ENCODE measurements around the gene MMP11.
"Not testable (repeated sequence)": the region's sequence is repeated elsewhere in the genome, so short reads cannot be mapped to it uniquely, and the experiment has no call there.

MMP11 gene, protein sequence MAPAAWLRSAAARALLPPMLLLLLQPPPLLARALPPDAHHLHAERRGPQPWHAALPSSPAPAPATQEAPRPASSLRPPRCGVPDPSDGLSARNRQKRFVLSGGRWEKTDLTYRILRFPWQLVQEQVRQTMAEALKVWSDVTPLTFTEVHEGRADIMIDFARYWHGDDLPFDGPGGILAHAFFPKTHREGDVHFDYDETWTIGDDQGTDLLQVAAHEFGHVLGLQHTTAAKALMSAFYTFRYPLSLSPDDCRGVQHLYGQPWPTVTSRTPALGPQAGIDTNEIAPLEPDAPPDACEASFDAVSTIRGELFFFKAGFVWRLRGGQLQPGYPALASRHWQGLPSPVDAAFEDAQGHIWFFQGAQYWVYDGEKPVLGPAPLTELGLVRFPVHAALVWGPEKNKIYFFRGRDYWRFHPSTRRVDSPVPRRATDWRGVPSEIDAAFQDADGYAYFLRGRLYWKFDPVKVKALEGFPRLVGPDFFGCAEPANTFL

DNA sequence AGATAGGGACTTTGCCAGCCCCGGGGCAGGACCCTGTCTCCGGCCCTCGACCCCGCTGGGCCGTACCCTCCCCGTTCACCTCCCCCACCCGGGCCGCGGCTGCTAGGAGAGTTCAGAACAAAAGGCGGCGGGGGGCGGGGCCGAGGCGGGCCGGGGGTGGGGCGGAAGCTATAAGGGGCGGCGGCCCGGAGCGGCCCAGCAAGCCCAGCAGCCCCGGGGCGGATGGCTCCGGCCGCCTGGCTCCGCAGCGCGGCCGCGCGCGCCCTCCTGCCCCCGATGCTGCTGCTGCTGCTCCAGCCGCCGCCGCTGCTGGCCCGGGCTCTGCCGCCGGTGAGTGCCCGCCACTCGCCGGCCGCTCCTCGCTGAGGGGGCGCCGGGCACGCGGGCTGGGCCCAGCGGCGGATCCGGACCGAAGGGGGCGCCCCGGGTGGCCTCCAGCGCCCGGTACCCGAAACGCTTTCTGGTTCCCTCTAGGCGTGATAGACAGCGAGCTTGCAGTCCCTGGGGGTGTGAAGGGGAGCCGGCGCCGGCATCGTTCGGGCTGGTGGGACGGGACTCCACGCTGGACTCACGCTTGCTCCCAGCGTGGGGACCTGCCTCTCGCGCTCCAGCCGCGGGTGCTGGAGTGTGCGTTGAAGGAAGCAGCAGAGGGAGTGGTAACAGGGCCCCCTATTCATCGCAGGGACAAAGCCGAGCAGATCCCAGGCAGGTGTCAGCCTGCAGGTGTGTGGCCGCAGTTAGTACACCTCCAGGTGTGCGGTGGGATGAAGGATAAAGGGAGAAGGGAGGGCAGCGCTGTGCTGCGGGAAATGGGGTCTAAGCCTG, at the start of gene MMP11:
TSS of gene MMP11 (plus strand) at position 201 of the 825 bp plus-strand sequence. CDS start at position 223, 22 bp downstream.
- FAIRE-seq: no peak

DNA sequence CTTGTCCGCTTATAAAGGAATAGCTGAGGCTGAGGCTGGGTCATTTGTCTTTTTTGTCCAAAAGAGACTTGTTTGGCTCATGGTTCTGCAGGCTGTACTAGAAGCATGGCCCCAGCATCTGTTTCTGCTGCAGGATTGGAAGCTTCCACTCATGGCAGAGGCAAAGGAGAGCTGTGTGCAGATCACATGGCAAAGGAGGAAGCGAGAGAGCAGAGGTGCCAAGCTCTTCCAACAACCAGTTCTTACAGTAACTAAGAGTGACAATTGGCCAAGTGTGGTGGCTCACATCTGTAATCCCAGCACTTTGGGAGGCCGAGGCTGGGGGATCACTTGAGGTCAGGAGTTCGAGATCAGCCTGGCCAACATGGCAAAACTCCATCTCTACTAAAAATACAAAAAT, 44.5 kb upstream of the MMP11 start:
- not testable (repeated sequence) for FAIRE-seq

DNA sequence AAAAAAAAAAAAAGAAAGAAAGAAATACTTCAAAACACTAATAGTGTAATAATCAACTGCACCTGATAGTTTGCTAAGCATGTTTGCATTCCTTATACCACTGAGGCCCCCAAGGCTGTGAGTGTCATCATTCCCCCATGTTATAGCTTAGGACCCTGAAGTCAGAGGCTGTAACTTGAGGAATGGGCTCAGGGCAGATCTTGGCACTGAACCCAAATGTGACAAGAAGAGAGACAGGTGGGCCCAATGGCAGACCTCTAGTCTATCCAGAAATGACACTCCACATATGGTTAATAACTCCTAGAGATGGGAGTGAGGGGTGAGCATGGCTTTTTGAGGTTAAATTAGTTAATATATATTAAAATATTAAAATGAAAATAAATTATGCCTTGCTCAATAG, 35.0 kb upstream of the MMP11 start:
- FAIRE-seq: no peak

DNA sequence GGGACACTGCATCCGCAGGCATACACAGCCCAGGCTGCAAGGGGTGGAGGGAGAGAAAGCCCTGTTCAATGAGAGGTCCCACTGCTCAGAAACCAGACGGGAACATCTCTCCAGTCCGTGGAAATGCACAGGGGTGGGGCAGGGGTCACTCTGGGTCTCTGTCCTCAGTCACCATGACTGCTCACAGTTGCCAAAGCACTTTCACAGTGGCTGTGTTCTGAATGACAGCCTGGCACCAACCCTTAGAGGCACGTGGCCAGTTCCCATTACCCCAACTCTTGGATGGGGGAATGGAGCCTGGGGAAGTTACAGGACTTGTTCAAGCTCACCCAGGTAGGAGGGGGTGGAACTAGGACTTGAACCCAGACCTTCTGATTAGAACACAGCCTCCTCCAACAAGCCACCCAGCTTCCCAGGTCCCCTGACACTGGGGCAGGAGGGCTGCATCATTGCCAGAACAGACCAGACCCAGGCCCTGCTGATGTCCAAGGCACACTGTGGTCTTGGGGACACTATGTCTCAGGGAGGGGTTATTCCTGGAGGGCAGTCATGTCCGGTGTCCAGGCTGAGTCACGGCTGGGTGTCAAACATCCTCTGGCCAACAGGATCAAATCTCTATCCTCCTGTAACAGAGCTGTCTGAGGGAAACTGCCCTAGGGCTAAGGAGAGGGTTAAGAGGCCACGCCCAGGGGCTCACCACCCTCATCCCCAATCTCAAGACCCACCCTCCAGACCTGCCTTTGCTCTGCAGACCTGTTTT, 30.0 kb upstream of the MMP11 start:
- FAIRE-seq: no peak

DNA sequence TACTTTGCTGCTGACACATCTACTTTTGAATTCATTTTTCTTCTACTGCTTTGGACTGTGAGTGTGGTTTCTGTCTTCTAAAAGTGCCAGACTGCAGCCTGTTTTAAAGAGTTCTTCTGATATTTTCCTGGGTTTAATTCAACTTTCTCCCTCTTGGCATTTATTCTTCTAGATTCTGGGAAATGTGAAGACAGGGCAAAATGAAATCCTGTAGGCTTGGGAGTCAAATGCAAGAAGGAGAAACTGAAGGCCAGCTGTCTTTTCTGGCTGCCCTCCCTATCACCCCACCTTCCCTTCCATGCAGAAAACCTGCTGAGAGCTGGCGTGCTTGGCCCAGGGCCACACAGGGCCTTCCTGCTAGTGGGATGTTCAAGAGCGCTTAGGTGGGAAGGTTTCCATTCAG, 29.3 kb upstream of the MMP11 start:
- FAIRE-seq: no peak

DNA sequence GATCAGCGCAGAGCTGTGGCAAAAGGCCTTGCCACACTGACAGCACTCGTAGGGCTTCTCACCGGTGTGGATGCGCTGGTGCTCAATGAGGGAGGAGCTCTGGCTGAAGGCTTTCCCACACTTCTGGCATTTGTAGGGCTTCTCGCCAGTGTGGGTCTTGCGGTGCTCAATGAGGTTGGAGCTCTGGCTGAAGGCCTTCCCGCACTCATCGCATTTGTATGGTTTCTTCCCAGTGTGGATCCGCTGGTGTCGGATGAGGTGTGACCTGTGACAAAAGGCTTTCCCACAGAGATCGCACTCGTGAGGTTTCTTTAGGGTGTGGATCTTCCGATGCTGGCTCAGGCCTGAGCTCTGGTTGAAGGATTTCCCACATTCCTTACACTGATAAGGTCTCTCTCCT, 28.6 kb upstream of the MMP11 start:
- FAIRE-seq: no peak

DNA sequence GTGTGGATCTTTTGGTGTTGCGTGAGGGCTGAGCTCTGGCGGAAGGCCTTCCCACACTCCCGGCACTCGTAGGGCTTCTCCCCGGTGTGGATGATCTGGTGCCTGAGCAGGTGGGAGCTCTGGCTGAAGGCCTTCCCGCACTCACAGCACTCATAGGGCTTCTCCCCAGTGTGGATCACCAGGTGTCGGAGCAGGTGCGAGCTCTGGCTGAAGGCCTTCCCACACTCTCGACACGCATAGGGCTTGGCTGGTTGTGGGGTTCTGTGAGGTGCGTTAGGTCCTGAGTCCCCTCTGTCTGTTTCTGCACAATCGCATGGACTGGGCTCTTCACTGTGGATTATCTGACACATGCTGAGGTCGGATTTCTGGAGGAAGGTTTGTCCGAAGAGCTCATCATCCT, 28.2 kb upstream of the MMP11 start:
- FAIRE-seq: no peak

DNA sequence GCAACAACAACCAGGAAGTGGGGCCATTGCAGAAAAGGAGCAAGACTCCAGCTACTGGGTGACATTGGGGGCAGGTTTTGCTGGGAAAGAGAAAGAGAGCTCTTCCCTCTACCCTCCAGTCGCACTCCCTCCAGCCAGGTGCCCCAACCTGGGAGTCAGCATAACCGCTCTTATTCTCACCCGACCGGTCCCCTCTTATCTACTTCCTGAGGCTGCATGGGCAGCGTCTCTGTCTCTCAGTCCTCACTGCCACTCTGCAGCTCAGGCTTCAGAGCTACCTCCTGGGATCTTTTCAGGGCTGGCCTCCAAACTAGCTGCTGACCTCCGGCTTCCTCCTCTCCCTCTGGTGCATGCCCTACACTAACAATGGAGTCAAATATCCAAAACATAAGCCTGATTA, 26.9 kb upstream of the MMP11 start:
- no peak for FAIRE-seq

DNA sequence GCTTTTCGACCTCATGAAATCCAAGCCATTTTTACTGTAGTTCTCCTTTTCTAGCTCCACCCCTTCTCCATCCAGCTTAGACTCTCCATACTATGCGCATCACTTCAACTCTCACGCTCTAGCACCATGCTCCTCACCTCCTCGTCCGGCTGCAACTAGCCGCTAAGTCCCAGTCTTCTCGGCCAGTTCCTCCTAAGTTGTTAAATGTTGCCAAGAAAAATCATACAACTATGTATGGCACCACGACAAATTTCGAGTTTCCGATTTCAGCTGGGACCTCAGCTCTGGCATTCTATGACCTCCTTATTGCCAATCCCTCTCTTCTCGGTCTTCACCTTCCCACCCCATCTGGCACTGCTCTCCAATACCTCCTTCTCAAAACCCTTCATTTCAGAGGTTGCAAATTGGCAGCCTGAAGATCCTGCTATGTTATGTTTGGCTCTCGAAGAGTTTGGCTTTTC, 22.8 kb upstream of the MMP11 start:
- no peak for FAIRE-seq

DNA sequence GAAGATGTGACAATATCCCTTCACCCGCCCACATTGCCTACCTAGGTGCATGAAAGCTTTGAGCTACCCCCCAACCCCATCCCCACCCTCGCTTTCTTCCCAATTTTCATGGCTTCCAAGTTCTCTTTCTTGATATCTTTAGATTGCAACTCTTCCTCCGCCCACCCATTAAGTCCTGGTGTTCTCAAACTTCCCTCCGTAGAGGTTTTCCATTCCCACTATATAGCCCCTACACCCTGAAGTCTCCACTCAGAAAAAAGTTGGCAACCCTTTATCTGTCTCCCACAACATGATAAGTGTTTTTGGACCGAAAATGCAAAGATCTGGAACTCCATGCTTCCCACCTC, 22.3 kb upstream of the MMP11 start:
- no peak for FAIRE-seq

DNA sequence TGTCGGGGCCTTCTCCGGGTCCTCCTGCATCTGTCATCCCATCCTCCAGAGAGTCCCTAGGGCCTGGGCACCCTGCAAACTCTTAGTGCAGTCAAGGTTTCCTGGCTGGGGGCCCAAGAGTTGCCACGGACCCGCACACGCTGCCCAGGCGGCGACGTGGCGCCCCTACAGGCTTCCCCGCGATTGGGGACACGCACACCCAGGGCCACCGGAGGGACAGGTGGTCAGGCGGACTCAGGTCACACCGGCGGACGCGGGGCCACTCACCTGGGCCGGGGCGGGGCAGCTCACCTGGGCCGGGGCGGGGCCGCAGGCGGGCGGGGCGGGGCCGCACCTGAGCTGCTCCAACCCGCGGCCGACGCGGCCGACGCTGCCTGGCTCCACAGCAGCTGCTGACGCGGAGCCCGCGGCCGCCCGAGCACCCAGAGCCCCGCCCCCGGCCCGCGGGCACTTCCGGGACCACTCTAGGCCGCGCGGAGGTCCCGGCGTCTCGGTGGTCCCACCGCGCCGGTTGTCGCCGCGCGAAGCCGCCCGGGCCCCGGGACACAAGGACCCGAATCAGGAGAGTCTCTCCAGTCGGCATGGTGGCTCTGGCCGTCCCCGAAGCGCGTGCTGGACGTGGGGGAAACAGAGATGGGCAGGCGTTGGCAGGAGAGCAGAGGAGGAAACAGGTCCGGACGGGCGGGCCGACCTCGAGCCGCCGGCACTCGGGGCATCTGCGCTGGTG, 21.8 kb upstream of the MMP11 start, which contains the start of gene ZNF70:
TSS of gene ZNF70 (minus strand) at position 399 of the 727 bp plus-strand sequence. CDS start 5,972 bp downstream, outside the sequence.
- FAIRE-seq: no peak

DNA sequence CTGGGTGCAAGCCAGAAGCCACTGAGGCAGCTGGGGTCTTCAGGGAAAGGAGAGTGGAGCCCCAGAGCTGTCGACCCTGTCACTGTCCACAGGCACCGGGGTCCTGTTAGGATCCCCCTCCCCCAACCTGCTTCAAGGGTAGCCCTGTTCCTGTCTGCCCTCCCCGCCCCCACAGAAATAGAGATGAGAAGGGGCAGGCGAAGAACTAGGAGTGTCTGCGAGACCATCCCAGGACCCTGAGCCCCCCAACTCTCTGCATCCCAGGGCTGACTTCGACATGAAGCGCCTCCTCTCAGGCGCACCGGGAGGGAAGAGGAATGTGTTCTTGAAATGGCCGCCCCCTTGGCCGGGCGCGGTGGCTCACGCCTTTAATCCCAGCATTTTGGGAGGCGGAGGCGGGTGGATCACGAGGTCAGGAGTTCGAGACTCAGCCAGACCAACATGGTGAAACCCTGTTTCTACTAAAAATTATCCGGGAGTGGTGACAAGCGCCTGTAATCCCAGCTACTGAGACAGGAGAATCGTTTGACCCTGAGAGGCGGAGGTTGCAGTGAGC, 21.1 kb upstream of the MMP11 start:
- no peak for FAIRE-seq

DNA sequence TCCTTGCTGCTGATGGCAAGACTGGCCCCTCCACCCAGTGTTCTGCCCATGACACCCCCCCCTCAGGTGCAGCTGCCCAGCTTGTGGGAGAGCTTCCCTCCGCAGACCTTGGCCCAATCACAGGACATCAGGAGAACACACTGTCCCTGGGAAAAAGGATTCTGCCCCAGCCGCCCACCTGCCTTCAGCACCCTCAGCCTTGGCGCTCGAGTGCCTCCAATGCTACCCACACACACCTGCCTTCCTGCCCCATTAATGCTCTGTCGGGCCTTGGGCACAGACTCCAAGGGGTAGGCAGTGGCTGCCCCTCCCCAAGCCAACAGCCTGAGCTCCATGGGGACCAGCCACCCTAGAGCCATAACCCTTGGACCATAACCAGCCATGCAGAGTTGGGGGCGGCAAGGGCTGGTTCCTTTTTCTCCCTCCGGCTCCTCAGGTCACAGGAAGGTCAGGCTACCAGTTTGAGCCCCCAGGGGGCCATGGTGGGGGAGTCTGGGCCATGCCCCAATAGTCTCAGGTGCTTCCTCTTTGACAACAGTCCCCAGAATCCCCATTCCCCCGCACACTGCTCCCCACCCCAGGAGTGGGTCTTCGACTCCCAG, 20.5 kb upstream of the MMP11 start:
- FAIRE-seq: no peak

DNA sequence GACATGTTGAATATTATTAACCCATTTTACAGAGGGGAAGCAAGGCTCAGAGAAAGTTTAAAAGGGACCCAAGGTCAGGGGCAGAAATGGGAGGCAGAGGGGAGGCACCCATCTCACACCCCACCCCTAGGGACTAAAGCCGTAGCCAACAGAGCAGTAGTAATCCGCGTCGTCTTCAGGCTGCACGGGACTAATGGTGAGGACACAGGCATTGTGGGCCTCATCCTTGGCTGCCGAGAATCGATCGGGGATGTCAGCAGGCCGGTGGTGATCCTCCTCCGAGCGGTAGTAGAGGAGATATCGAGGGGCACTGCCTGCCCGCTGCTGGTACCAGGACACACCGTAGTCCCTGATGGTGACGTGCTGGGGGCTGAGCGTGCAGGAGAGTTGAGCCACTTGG, 19.9 kb upstream of the MMP11 start:
- no peak for FAIRE-seq

DNA sequence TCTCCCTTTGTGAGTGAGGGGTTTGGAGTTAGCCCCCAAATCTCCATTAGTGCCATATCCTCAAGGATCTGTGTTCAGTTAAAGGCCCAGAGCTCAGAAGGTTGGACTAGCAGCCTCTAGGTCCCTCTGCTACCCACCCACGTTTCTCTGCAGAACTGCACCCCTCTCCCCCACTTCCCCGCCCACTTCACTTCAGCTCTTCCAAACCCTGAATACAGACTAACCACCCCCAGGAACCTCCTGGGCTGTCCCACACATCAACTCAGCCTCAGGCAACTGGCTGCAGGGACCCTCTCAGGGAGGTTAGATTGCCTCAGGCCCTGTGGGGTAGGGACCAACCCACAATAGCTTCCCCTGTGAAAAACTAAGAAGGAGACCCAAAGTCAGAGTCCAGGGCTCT, 19.3 kb upstream of the MMP11 start:
- no peak for FAIRE-seq

DNA sequence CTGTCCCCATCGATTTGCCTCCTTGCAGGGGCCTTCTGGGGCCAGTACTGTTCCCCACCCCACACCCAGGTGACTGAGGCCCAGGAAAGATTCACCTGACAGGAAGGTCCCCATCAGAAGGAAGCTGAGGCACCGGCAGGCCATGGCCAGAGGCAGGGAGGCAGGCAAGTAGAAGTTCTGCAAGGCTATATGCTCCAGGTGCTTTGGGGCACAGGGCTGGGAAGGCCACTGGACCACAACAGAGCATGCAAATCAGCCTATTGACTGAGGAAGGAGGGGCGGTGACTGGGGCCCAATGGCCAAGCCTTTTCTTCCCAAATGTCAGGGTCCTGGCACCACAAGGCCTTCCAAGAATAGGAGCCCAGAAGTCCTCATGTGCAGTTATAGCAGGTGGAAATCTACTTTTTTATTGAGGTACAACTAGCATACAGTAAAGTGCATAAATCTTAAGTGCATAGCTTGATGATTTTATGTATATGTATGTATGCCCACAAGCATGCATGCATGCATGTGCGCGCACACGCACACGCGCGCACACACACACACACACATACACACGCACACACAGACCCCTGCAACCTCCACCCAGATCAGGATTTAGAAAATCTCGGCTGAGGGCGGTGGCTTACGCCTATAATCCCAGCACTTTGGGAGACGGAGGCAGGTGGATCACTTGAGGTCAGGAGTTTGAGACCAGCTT, 18.3 kb upstream of the MMP11 start, which contains the start of gene VPREB3:
TSS of gene VPREB3 (minus strand) at position 206 of the 700 bp plus-strand sequence. CDS start at position 144, 62 bp downstream.
- no peak for FAIRE-seq

DNA sequence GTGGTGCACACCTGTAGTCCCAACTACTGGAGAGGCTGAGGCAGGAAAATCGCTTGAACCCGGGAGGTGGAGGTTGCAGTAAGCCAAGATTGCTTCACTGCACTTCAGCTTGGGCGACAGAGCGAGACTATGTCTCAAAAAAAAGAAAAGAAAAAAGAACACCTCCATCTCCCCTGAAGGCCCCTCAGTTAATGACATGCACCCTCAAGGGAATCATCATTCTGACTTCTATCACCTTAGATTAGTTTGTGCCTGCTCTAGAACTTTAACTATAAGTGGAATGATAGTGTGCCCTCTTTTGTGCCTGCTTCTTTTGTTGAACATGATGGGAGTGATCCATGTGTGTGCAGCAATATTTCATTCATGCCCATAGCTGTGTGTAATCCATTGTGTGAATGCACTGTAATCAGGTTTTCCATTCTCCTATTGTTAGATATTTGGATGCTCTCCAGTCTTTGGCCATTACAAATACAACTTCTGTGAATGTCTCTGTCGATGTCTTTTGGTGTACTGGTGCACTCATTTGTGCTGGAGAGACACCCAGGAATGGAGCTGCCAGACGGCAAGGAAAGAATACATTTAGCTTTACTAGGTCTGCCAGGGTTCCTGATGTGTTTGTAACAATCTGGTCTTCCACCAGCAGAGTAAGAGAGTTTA, 17.5 kb upstream of the MMP11 start:
- FAIRE-seq: no peak

DNA sequence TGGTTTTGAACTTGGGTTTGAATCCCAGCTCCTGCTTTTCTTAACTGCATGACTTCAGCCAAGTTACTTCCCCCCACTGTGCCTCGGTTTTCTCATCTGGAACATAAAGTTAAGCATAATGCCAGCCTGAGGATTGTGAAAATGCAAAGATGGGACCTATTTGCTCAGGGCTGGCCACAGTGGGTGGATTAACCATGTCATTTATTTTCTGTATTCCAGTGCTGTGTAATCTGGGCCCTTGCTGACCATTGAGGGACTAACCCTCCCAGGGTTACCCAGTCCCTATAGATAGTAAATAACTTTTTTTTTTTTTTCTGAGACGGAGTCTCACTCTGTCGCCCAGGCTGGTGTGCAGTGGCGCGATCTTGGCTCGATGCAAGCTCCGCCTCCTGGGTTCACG, 16.9 kb upstream of the MMP11 start:
- no peak for FAIRE-seq

DNA sequence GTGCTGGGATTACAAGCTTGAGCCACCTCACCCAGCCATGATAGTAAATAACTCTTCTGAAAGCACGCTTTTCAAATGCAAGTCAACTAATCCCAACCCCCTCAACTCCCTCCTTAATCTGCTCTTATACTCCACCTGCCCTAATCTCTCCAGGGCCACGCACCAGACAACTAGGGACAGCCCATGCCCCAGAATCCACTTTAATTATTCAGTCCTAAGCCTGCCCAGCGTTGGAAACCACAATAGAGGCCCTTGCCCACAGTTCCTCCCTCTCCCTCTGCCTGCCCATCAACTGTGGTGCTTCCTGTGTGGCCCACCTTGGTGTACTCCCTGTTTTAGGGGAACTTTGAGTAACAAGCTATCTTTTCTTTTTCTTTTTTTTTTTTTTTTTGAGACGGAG, 15.8 kb upstream of the MMP11 start:
- FAIRE-seq: no peak

DNA sequence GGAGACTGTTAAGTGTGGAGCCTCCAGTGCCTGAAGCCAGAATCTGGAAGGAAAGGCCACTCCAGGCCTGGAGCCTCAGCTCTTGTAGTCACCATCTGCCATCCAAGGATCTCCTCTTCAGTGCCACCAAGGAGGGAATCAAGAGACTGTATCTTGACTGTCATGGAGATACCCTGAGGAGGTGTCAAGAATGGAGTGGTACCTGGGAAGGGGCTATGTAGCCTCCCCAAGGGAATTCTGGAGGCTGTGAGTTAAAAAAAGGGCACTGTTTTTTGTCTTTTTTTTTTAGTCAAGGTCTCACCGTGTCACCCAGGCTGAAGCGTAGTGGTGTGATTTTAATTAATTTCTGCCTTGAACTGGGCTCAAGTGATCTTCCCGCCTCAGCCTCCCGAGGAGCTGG, 13.1 kb upstream of the MMP11 start:
- FAIRE-seq: no peak

All from endometrium (tissue), 2 donors.